ENCODE results near the gene C1orf35. TPM values are rescaled to one million over a fixed set of nuclear protein-coding genes. Genes with fewer than 3 reads are reported as not detected.

The C1orf35 gene
- total RNA-seq, 2 donors from 2014 or later, result 4.5 to 4.9 TPM

- Histone ChIP-seq H3K27me3 (peaks cover 0 to 16% of the 10 kb centered on the region in 2 donors), H3K4me1 (no peaks in the 10 kb centered on the region), H3K27ac (no peak overlapping the region), H3K9me3 (no peaks in the 10 kb centered on the region), H3K36me3 (no peaks in the 10 kb centered on the region), H3K4me3 (no peak overlapping the region)
- no peak for DNase-seq (ENCODE audit: low spot score)
- no peak for TF ChIP-seq CTCF (IDR thresholded peaks at IDR 0.05)
These were observed 36.7 kb downstream of the C1orf35 start for GRCh38 chr1:228066416-228066815.

- Histone ChIP-seq H3K27ac (no peak overlapping the region), H3K36me3 (no peaks in the 10 kb centered on the region)
- DNase-seq (ENCODE audit: low spot score), result no peak
These were observed 37.4 kb downstream of the C1orf35 start for GRCh38 chr1:228065543-228066347.

GRCh38 chr1:228064741-228065542 is 38.2 kb downstream of the C1orf35 start:
- Histone ChIP-seq H3K27ac (no peak overlapping the region), H3K27me3 (peaks cover 13 to 31% of the 10 kb centered on the region in 2 donors), H3K36me3 (no peaks in the 10 kb centered on the region), H3K4me1 (peaks cover 0 to 11% of the 10 kb centered on the region in 2 donors), H3K4me3 (no peak overlapping the region), H3K9me3 (no peaks in the 10 kb centered on the region)
- DNase-seq (ENCODE audit: low spot score), result no peak
- no peak for TF ChIP-seq CTCF (IDR thresholded peaks at IDR 0.05)

More at GRCh38 chr1:228065543-228066347, 37.4 kb downstream of the C1orf35 start:
- H3K9me3 ChIP-seq, result no peaks in the 10 kb centered on the region
- H3K27me3 ChIP-seq, result peaks cover 5 to 23% of the 10 kb centered on the region in 2 donors
- no peak overlapping the region for H3K4me3 ChIP-seq
- no peak for TF ChIP-seq CTCF (IDR thresholded peaks at IDR 0.05)
- H3K4me1 ChIP-seq, result peaks cover 0 to 3% of the 10 kb centered on the region in 2 donors

GRCh38 chr1:228064296-228064695 is 38.8 kb downstream of the C1orf35 start:
- H3K4me3 ChIP-seq, result no peak overlapping the region
- H3K27ac ChIP-seq, result no peak overlapping the region
- DNase-seq (ENCODE audit: low spot score), result no peak
- H3K4me1 ChIP-seq, result peaks cover 0 to 17% of the 10 kb centered on the region in 2 donors
- H3K9me3 ChIP-seq, result no peaks in the 10 kb centered on the region
- no peak for TF ChIP-seq CTCF (IDR thresholded peaks at IDR 0.05)
- no peaks in the 10 kb centered on the region for H3K36me3 ChIP-seq
- H3K27me3 ChIP-seq, result peaks cover 18 to 37% of the 10 kb centered on the region in 2 donors

DNA sequence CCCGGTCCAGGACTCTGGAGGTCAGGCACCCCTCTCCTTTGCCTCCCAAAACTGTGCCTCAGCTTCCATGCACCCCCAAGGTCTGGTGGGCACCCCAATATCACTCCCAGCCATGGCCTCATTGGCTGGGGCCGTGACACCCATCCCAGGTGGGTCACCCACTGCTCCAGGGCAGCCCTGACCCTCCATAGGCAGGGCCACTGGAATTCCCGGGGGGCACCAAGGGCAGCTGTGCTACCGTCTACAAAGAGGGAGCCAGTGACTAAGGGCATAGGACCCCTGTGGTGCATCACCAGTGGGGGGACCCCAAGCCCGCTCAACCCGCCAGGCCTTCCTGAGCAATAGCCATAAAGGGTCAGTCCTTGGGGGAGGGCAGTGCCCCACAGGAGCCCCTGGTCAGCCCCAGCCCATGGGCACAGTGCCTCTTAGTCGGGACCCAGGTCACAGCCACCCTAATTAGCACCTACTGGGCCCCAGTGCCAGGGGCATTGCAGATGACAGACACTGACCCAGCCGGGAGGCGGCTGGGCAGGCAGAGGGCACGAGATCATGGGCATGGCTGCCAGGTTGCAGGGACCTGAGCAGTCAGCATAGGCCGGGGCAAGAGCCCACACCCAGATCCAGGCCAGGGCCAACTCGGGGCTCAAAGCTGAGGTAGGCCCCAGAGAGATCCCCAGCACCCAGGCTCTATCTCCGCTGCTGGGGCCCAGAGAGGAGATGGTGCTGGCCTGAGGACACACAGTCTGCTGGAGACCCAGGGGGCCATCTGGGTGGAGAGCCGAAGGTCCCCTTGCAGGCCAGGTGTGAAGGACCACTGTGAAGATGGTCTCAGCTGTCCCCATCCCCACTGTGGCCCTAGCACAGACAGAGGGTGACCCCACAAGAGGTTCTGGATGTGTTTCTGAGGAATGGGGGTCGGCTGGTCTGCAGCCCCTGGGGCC is 39.6 kb downstream of the C1orf35 start:
- peaks cover 0 to 22% of the 10 kb centered on the region in 2 donors for H3K4me1 ChIP-seq
- no peaks in the 10 kb centered on the region for H3K9me3 ChIP-seq
- peaks cover 25 to 45% of the 10 kb centered on the region in 2 donors for H3K27me3 ChIP-seq
- H3K4me3 ChIP-seq, result no peak overlapping the region
- no peaks in the 10 kb centered on the region for H3K36me3 ChIP-seq
- no peak for TF ChIP-seq CTCF (IDR thresholded peaks at IDR 0.05)
- no peak for DNase-seq (ENCODE audit: low spot score)
- no peak overlapping the region for H3K27ac ChIP-seq
